H9 (cell line): ENCODE results near the gene TRABD. TPM values are rescaled to one million over a fixed set of nuclear protein-coding genes. Genes with fewer than 3 reads are reported as not detected.

Experiments used
- DNase-seq: peaks from one replicate; pipeline ENCODE4 v3.0.0-alpha.2; 2017
- H2AFZ ChIP-seq: one replicate; pipeline ENCODE4 v1.6.1; 2013; ENCODE audit warnings: mild to moderate bottlenecking, low read length, control low read depth, moderate library complexity
- H2AK5ac ChIP-seq: 2 replicates; pipeline ENCODE4 v1.6.1; 2013; ENCODE audit warnings: low read length, control low read depth, mixed read lengths; ENCODE audit not compliant: insufficient read length
- H2BK120ac ChIP-seq: one replicate; pipeline ENCODE4 v1.6.1; 2013; ENCODE audit warnings: low read depth, mild to moderate bottlenecking, low read length, control low read depth, inconsistent platforms; ENCODE audit not compliant: poor library complexity, severe bottlenecking
- H2BK12ac ChIP-seq: 2 replicates; pipeline ENCODE4 v1.6.1; 2013; ENCODE audit warnings: low read length, control low read depth, mixed read lengths, low read depth; ENCODE audit not compliant: insufficient read length
- H2BK15ac ChIP-seq: 2 replicates; pipeline ENCODE4 v1.6.1; 2013; ENCODE audit warnings: low read depth, low read length, control low read depth
- H2BK20ac ChIP-seq: one replicate; pipeline ENCODE4 v1.6.1; 2013; ENCODE audit warnings: low read depth, mild to moderate bottlenecking, low read length, control low read depth, inconsistent platforms; ENCODE audit not compliant: poor library complexity, severe bottlenecking
- H2BK5ac ChIP-seq: 2 replicates; pipeline ENCODE4 v1.6.1; 2013; ENCODE audit warnings: low read length, control low read depth, mixed read lengths; ENCODE audit not compliant: insufficient read length
- H3K14ac ChIP-seq: 2 replicates; pipeline ENCODE4 v1.6.1; 2013; ENCODE audit warnings: low read length, control low read depth; ENCODE audit not compliant: insufficient read depth
- H3K18ac ChIP-seq: 2 replicates; pipeline ENCODE4 v1.6.1; 2013; ENCODE audit warnings: low read depth, mild to moderate bottlenecking, mixed read lengths, low read length, control low read depth; ENCODE audit not compliant: insufficient read length
- H3K23ac ChIP-seq: 2 replicates; pipeline ENCODE4 v1.6.1; 2013; ENCODE audit warnings: low read length, control low read depth, mixed read lengths, low read depth; ENCODE audit not compliant: insufficient read length
- H3K23me2 ChIP-seq: 2 replicates; pipeline ENCODE4 v1.6.1; 2013; ENCODE audit warnings: low read depth, mild to moderate bottlenecking, mixed read lengths, low read length, control low read depth; ENCODE audit not compliant: insufficient read length, poor library complexity, severe bottlenecking
- H3K27ac ChIP-seq: 2 replicates; pipeline ENCODE4 v1.5.1; 2013; ENCODE audit warnings: low read length, control low read depth, mixed read lengths, low read depth; ENCODE audit not compliant: insufficient read length
- H3K27me3 ChIP-seq: 2 replicates; pipeline ENCODE4 v1.6.1; 2013; ENCODE audit warnings: low read length, control low read depth, inconsistent platforms; ENCODE audit not compliant: insufficient read depth
- H3K4ac ChIP-seq: 2 replicates; pipeline ENCODE4 v1.6.1; 2013; ENCODE audit warnings: low read depth, mild to moderate bottlenecking, control low read depth, inconsistent platforms, low read length, moderate library complexity
- H3K4me1 ChIP-seq: 2 replicates; pipeline ENCODE4 v1.6.1; 2013; ENCODE audit warnings: low read length, control low read depth, inconsistent platforms; ENCODE audit not compliant: insufficient read depth
- H3K4me2 ChIP-seq: 2 replicates; pipeline ENCODE4 v1.6.1; 2013; ENCODE audit warnings: low read length, control low read depth, mixed read lengths; ENCODE audit not compliant: insufficient read length, insufficient read depth
- H3K56ac ChIP-seq: 2 replicates; pipeline ENCODE4 v1.6.1; 2013; ENCODE audit warnings: low read depth, mild to moderate bottlenecking, mixed read lengths, low read length, control low read depth; ENCODE audit not compliant: insufficient read length
- H3K79me1 ChIP-seq: 2 replicates; pipeline ENCODE4 v1.6.1; 2013; ENCODE audit warnings: low read depth, mild to moderate bottlenecking, moderate library complexity, low read length, control low read depth, inconsistent platforms; ENCODE audit not compliant: insufficient read depth, poor library complexity, severe bottlenecking
- H3K79me2 ChIP-seq: 2 replicates; pipeline ENCODE4 v1.6.1; 2013; ENCODE audit warnings: low read length, control low read depth, inconsistent platforms; ENCODE audit not compliant: insufficient read depth
- H3K9ac ChIP-seq: 2 replicates; pipeline ENCODE4 v1.6.1; 2013; ENCODE audit warnings: low read length, control low read depth, mixed read lengths; ENCODE audit not compliant: insufficient read length; ENCODE audit errors: extremely low read depth
- H3K9me3 ChIP-seq: one replicate; pipeline ENCODE4 v1.6.1; 2013; ENCODE audit warnings: low read depth, low read length, inconsistent platforms; ENCODE audit not compliant: control insufficient read depth
- H3T11ph ChIP-seq: one replicate; pipeline ENCODE4 v1.6.1; 2013; ENCODE audit warnings: mild to moderate bottlenecking, low read length, control low read depth, inconsistent platforms
- H4K20me1 ChIP-seq: one replicate; pipeline ENCODE4 v1.6.1; 2013; ENCODE audit not compliant: control insufficient read depth, insufficient read length, insufficient read depth
- H4K5ac ChIP-seq: 2 replicates; pipeline ENCODE4 v1.6.1; 2013; ENCODE audit warnings: low read depth, mild to moderate bottlenecking, mixed read lengths, low read length, control low read depth; ENCODE audit not compliant: insufficient read length
- H4K8ac ChIP-seq: replicated peaks from 2 replicates; pipeline ENCODE4 v1.6.1; 2013; ENCODE audit warnings: low read length, control low read depth, mixed read lengths, low read depth; ENCODE audit not compliant: insufficient read length
- H4K91ac ChIP-seq: 2 replicates; pipeline ENCODE4 v1.6.1; 2013; ENCODE audit warnings: low read depth, mild to moderate bottlenecking, moderate library complexity, mixed read lengths, low read length, control low read depth; ENCODE audit not compliant: insufficient read length
- H3K27ac Mint-ChIP-seq, 3 experiments: 2 replicates in 2 of 3; 3 replicates in 1 of 3; pipeline ENCODE4 v1.8.0; 2020 to 2021; ENCODE audit warnings: mixed read lengths in 3 of 3, mild to moderate bottlenecking in 1 of 3, moderate library complexity in 1 of 3
- H3K27me3 Mint-ChIP-seq: 2 replicates; pipeline ENCODE4 v1.8.0; 2021; ENCODE audit warnings: low read depth, mild to moderate bottlenecking, moderate library complexity, mixed read lengths
- H3K36me3 Mint-ChIP-seq, 3 experiments: 2 replicates in 2 of 3; 3 replicates in 1 of 3; pipeline ENCODE4 v1.8.0; 2020 to 2021; ENCODE audit warnings: low read depth in 3 of 3, mixed read lengths in 3 of 3; ENCODE audit not compliant: insufficient read depth in 1 of 3
- H3K4me1 Mint-ChIP-seq, 2 experiments: 2 replicates each; pipeline ENCODE4 v1.8.0; 2020; ENCODE audit warnings: mixed read lengths in 2 of 2
- H3K4me3 Mint-ChIP-seq, 2 experiments: 2 replicates in 1 of 2; 3 replicates in 1 of 2; pipeline ENCODE4 v1.8.0; 2020 to 2021; ENCODE audit warnings: mild to moderate bottlenecking in 2 of 2, mixed read lengths in 2 of 2, moderate library complexity in 1 of 2
- H3K9me3 Mint-ChIP-seq, 2 experiments: 2 replicates in 1 of 2; 3 replicates in 1 of 2; pipeline ENCODE4 v1.8.0; 2020; ENCODE audit warnings: mild to moderate bottlenecking in 2 of 2, mixed read lengths in 2 of 2, moderate library complexity in 1 of 2
- WGBS: extraction: QIAGEN DNeasy Blood & Tissue Kit; methylation state at CpG from one replicate; pipeline ENCODE4 v1.1.7; 2013; ENCODE audit warnings: missing lambda C conversion rate, low lambda C conversion rate, mixed read lengths; ENCODE audit not compliant: insufficient read length; ENCODE audit errors: extremely low coverage; 5-methylcytosine and 5-hydroxymethylcytosine counted together
- total RNA-seq: library from RNA; stranded (reverse); gene quantifications from 2 replicates; pipeline ENCODE4 v1.2.1, GENCODE V29; 2021
- TF ChIP-seq, protein P1 (sequence below): fragments of 200-600 bp; sonication (generic); conservative IDR thresholded peaks from 3 replicates; pipeline ENCODE4 v1.8.0; 2021; ENCODE audit warnings: antibody characterized with exemption, mild to moderate bottlenecking

TRABD gene
- total RNA-seq, 1 experiment from 2014 or later = 47.8 TPM

DNA sequence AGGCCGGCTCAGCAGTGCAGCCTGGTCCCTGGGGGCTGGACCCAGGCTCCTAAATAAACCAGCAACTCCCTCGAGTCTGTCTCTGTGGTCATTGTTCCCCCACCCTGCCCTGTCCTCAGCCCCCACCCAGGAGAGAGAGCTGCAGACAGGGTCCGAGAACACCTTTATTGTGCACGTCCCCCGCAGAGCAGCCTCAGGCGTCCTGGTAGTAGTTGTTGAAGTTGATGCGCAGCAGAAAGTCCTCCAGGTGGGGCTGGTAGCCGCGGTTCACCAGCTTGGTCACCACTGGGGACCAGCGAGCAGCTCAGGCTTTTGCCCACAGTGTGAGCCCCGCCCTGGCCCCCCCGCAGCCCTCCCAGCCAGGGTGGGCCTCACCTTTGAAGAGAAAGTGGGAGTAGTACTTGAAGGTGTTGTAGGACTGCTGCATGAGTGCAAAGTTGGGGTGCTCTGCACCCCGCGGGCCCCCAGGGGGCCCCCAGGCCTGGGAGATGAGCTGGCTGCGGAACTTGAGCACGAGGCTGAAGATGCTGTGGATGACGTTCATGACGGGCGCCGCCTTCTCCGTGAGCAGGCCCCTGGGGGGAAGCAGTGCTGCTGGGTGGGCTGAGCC is 31.9 kb downstream of the TRABD start:
- Histone ChIP-seq H3K4ac (no peak overlapping the region), H3K23me2 (no peaks in the 10 kb centered on the region), H3K23ac (no peak overlapping the region), H2BK120ac (no peak overlapping the region), H2BK12ac (no peak overlapping the region), H2AK5ac (no peak overlapping the region), H3K56ac (no peak overlapping the region), H3K18ac (no peak overlapping the region), H3K27ac (no peak overlapping the region), H3K4me2 (no peak overlapping the region), H2BK15ac (no peak overlapping the region), H3K4me1 (no peaks in the 10 kb centered on the region), H3K14ac (no peak overlapping the region), H3K9me3 (no peaks in the 10 kb centered on the region), H4K5ac (no peak overlapping the region), H4K91ac (no peak overlapping the region), H2BK5ac (no peak overlapping the region), H3K9ac (no peak overlapping the region), H4K8ac (no peak overlapping the region), H4K20me1 (peaks cover 3% of the 10 kb centered on the region), H3K79me2 (peaks cover 3% of the 10 kb centered on the region; the same call in 1 of the 2 replicates), H3T11ph (no peak overlapping the region), H2AFZ (no peak overlapping the region), H3K27me3 (no peaks in the 10 kb centered on the region), H3K79me1 (no peaks in the 10 kb centered on the region), H2BK20ac (no peak overlapping the region)
- Mint-ChIP-seq H3K4me3 (no peak overlapping the region), H3K27ac (peak overlapping the region in 1 of 3 experiments; percentile 23; a peak in 1 of 7 replicates), H3K4me1 (peaks cover 5 to 9% of the 10 kb centered on the region in 2 experiments), H3K9me3 (peaks cover 0 to 5% of the 10 kb centered on the region in 2 experiments; a peak in 1 of 5 replicates), H3K27me3 (no peaks in the 10 kb centered on the region), H3K36me3 (peaks cover 26 to 81% (median 69%) of the 10 kb centered on the region in 3 experiments)
- TF ChIP-seq, protein P1, sequence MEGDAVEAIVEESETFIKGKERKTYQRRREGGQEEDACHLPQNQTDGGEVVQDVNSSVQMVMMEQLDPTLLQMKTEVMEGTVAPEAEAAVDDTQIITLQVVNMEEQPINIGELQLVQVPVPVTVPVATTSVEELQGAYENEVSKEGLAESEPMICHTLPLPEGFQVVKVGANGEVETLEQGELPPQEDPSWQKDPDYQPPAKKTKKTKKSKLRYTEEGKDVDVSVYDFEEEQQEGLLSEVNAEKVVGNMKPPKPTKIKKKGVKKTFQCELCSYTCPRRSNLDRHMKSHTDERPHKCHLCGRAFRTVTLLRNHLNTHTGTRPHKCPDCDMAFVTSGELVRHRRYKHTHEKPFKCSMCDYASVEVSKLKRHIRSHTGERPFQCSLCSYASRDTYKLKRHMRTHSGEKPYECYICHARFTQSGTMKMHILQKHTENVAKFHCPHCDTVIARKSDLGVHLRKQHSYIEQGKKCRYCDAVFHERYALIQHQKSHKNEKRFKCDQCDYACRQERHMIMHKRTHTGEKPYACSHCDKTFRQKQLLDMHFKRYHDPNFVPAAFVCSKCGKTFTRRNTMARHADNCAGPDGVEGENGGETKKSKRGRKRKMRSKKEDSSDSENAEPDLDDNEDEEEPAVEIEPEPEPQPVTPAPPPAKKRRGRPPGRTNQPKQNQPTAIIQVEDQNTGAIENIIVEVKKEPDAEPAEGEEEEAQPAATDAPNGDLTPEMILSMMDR = no peak
- DNase-seq = no peak
- no CpG with 5 or more reads among the region's 21 CpGs for WGBS
